ENCODE measurements around the gene MAPK7. TPM values are rescaled to one million over a fixed set of nuclear protein-coding genes. Genes with fewer than 3 reads are reported as not detected.

The MAPK7 gene
- polyA plus RNA-seq, 1 of the 3 experiments (the other 2 are of a cell fraction): 19.1 TPM

- Histone ChIP-seq H3K9ac (no peak overlapping the region), H3K4me1 (ENCODE audit: control insufficient read depth in 1 of 2, insufficient read depth in 2 of 2, low read depth in 1 of 2, low read length in 1 of 2) (peaks cover 17 to 40% of the 10 kb centered on the region in 2 experiments; a peak in 3 of 4 replicates), H2AFZ (ENCODE audit: low read depth) (no peak overlapping the region), H3K27me3 (ENCODE audit: insufficient read depth) (no peaks in the 10 kb centered on the region), H3K9me2 (no peaks in the 10 kb centered on the region), H3K9me3 (no peaks in the 10 kb centered on the region), H4K20me1 (ENCODE audit: insufficient read depth) (no peaks in the 10 kb centered on the region), H3K79me2 (ENCODE audit: insufficient read depth) (peaks cover 4% of the 10 kb centered on the region; the same call in 1 of the 2 replicates), H3K36me3 (replicated peaks in 1 of 2; ENCODE audit: control insufficient read depth in 1 of 2, insufficient read depth in 2 of 2, low read length in 1 of 2) (no peaks in the 10 kb centered on the region), H3K4me3 (ENCODE audit: low read depth in 2 of 2, low read length in 1 of 2) (no peak overlapping the region), H3K27ac (ENCODE audit: low read depth in 2 of 2, low read length in 1 of 2) (no peak overlapping the region), H3F3A (replicated peaks; ENCODE audit: insufficient read depth) (peaks cover 7% of the 10 kb centered on the region), H3K4me2 (no peak overlapping the region)
- 94% methylated on average over 7 of the region's 10 CpGs for WGBS (ENCODE audit: low lambda C conversion rate)
- ChIA-PET POLR2A (interaction anchor here (1.7 kb wide), 1 partner anchor 30 kb away, joined by 5 read pairs; no protein-coding TSS in a partner anchor), CTCF (interaction anchor here (1.1 to 7.4 kb wide), 2 partner anchors 39 to 44 kb away, joined by 3 to 79 read pairs; partner anchors contain the start of gene B9D1)
- no peak for DNase-seq
- TF ChIP-seq FOXM1 (IDR thresholded peaks at IDR 0.05; ENCODE audit: low read depth) (no peak), RCOR1 (IDR thresholded peaks at IDR 0.05; ENCODE audit: low read length) (no peak), POLR2AphosphoS5 (IDR thresholded peaks at IDR 0.05; ENCODE audit: low read depth, low read length) (no peak), SIN3A (IDR thresholded peaks at IDR 0.05; ENCODE audit: borderline replicate concordance, low read depth, low read length) (no peak), ELF1 (IDR thresholded peaks at IDR 0.05) (no peak), NFIC (IDR thresholded peaks at IDR 0.05; ENCODE audit: borderline replicate concordance) (no peak), TCF12 (IDR thresholded peaks at IDR 0.05) (no peak), JUND (IDR thresholded peaks at IDR 0.05) (no peak)
Observed at GRCh38 chr17:19407601-19408345, 29.5 kb downstream of the MAPK7 start.

GRCh38 chr17:19408346-19408710 lies 30.0 kb downstream of the MAPK7 start:
- no peak for DNase-seq
- H3K9me2 ChIP-seq: no peaks in the 10 kb centered on the region
- no peaks in the 10 kb centered on the region for H3K36me3 ChIP-seq (replicated peaks in 1 of 2; ENCODE audit: control insufficient read depth in 1 of 2, insufficient read depth in 2 of 2, low read length in 1 of 2)
- no peak overlapping the region for H3K4me2 ChIP-seq
- H4K20me1 ChIP-seq (ENCODE audit: insufficient read depth): no peaks in the 10 kb centered on the region
- H3K27ac ChIP-seq (ENCODE audit: low read depth in 2 of 2, low read length in 1 of 2): no peak overlapping the region
- 97% methylated on average over 2 of the region's 2 CpGs for WGBS (ENCODE audit: low lambda C conversion rate)
- ChIA-PET POLR2A (interaction anchor here (1.7 kb wide), 1 partner anchor 30 kb away, joined by 5 read pairs; no protein-coding TSS in a partner anchor), CTCF (interaction anchor here (1.1 to 7.4 kb wide), 2 partner anchors 39 to 44 kb away, joined by 3 to 79 read pairs; partner anchors contain the start of gene B9D1)
- H3F3A ChIP-seq (replicated peaks; ENCODE audit: insufficient read depth): peaks cover 7% of the 10 kb centered on the region
- no peak overlapping the region for H3K9ac ChIP-seq
- peaks cover 17 to 37% of the 10 kb centered on the region in 2 experiments; a peak in 3 of 4 replicates for H3K4me1 ChIP-seq (ENCODE audit: control insufficient read depth in 1 of 2, insufficient read depth in 2 of 2, low read depth in 1 of 2, low read length in 1 of 2)
- H3K9me3 ChIP-seq: no peaks in the 10 kb centered on the region
- no peak overlapping the region for H2AFZ ChIP-seq (ENCODE audit: low read depth)
- H3K79me2 ChIP-seq (ENCODE audit: insufficient read depth): peaks cover 4% of the 10 kb centered on the region; the same call in 1 of the 2 replicates
- H3K27me3 ChIP-seq (ENCODE audit: insufficient read depth): no peaks in the 10 kb centered on the region
- no peak overlapping the region for H3K4me3 ChIP-seq (ENCODE audit: low read depth in 2 of 2, low read length in 1 of 2)
- no peak for TF ChIP-seq NRF1 (IDR thresholded peaks at IDR 0.05; ENCODE audit: low read depth, low read length)
- TF ChIP-seq SIN3A (IDR thresholded peaks at IDR 0.05; ENCODE audit: borderline replicate concordance, low read depth, low read length): no peak
- TF ChIP-seq, protein P1, sequence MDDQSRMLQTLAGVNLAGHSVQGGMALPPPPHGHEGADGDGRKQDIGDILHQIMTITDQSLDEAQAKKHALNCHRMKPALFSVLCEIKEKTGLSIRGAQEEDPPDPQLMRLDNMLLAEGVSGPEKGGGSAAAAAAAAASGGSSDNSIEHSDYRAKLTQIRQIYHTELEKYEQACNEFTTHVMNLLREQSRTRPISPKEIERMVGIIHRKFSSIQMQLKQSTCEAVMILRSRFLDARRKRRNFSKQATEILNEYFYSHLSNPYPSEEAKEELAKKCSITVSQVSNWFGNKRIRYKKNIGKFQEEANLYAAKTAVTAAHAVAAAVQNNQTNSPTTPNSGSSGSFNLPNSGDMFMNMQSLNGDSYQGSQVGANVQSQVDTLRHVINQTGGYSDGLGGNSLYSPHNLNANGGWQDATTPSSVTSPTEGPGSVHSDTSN (IDR thresholded peaks at IDR 0.05): no peak
- no peak for TF ChIP-seq ELF1 (IDR thresholded peaks at IDR 0.05)
- no peak for TF ChIP-seq TEAD4 (IDR thresholded peaks at IDR 0.05; ENCODE audit: borderline replicate concordance, insufficient read depth)
- no peak for TF ChIP-seq CHD2 (IDR thresholded peaks at IDR 0.05; ENCODE audit: low read length, partially characterized antibody)
- TF ChIP-seq, protein P2, sequence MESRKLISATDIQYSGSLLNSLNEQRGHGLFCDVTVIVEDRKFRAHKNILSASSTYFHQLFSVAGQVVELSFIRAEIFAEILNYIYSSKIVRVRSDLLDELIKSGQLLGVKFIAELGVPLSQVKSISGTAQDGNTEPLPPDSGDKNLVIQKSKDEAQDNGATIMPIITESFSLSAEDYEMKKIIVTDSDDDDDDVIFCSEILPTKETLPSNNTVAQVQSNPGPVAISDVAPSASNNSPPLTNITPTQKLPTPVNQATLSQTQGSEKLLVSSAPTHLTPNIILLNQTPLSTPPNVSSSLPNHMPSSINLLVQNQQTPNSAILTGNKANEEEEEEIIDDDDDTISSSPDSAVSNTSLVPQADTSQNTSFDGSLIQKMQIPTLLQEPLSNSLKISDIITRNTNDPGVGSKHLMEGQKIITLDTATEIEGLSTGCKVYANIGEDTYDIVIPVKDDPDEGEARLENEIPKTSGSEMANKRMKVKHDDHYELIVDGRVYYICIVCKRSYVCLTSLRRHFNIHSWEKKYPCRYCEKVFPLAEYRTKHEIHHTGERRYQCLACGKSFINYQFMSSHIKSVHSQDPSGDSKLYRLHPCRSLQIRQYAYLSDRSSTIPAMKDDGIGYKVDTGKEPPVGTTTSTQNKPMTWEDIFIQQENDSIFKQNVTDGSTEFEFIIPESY (IDR thresholded peaks at IDR 0.05; ENCODE audit: borderline replicate concordance, low read depth): no peak
- TF ChIP-seq SMC3 (IDR thresholded peaks at IDR 0.05; ENCODE audit: low read depth, low read length): no peak
- TF ChIP-seq, protein P3, sequence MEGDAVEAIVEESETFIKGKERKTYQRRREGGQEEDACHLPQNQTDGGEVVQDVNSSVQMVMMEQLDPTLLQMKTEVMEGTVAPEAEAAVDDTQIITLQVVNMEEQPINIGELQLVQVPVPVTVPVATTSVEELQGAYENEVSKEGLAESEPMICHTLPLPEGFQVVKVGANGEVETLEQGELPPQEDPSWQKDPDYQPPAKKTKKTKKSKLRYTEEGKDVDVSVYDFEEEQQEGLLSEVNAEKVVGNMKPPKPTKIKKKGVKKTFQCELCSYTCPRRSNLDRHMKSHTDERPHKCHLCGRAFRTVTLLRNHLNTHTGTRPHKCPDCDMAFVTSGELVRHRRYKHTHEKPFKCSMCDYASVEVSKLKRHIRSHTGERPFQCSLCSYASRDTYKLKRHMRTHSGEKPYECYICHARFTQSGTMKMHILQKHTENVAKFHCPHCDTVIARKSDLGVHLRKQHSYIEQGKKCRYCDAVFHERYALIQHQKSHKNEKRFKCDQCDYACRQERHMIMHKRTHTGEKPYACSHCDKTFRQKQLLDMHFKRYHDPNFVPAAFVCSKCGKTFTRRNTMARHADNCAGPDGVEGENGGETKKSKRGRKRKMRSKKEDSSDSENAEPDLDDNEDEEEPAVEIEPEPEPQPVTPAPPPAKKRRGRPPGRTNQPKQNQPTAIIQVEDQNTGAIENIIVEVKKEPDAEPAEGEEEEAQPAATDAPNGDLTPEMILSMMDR (IDR thresholded peaks at IDR 0.05): no peak
- TF ChIP-seq, protein P4, sequence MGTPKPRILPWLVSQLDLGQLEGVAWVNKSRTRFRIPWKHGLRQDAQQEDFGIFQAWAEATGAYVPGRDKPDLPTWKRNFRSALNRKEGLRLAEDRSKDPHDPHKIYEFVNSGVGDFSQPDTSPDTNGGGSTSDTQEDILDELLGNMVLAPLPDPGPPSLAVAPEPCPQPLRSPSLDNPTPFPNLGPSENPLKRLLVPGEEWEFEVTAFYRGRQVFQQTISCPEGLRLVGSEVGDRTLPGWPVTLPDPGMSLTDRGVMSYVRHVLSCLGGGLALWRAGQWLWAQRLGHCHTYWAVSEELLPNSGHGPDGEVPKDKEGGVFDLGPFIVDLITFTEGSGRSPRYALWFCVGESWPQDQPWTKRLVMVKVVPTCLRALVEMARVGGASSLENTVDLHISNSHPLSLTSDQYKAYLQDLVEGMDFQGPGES (IDR thresholded peaks at IDR 0.05; ENCODE audit: low read depth, low read length): no peak
- no peak for TF ChIP-seq MAX (IDR thresholded peaks at IDR 0.05; ENCODE audit: low read depth)
- TF ChIP-seq, protein P5, sequence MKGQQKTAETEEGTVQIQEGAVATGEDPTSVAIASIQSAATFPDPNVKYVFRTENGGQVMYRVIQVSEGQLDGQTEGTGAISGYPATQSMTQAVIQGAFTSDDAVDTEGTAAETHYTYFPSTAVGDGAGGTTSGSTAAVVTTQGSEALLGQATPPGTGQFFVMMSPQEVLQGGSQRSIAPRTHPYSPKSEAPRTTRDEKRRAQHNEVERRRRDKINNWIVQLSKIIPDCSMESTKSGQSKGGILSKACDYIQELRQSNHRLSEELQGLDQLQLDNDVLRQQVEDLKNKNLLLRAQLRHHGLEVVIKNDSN (IDR thresholded peaks at IDR 0.05; ENCODE audit: borderline replicate concordance, low read depth): no peak
- no peak for TF ChIP-seq RAD21 (IDR thresholded peaks at IDR 0.05; ENCODE audit: low read length)

Data from SK-N-SH (cell line).